SHP77 treated with DMSO at 0.1 percent for 48 hours (cell line): ENCODE results near the gene COL26A1.

ENCODE experiments used
- DNase-seq: peaks from one replicate; lab custom pipeline; 2025; lab: John Stamatoyannopoulos, UW

The COL26A1 gene

DNA sequence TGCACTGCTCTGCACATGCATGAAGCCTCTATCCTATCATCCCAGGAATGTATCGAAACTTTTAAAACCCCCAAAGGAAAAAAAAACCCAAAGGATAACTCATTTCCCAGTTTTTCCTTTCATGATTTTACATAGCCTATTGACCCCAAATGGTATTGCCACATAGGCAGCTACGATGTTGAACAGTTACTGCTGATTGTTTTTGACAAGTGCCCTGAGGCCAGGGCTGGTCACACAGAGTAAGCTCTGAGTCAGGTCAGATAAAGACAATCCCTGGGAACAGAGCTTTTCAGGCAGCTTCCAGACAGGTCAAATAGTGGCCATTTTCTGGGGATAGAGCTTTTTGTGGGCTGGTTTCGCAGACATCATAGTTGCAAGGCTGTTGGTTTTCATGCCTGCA is 214.3 kb downstream of the COL26A1 start:
- DNase-seq: no peak

DNA sequence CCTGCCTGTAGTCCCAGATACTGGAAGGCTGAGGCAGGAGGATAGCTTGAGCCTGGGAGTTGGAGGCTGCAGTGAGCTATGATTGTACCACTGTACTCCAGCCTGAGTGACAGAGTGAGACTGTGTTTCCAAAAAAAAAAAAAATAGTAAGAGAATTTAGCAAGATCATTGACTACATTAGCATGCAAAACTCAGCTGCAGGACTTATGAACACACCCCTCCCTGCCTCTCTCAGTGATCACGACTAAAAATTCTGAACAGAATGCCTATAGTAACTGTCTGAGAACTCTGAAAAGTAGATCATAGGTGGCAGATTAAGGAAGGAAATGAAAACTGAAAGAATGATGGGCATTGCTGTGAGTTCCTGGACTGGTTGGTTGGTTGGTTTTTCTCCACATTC is 215.9 kb downstream of the COL26A1 start:
- DNase-seq: no peak

GRCh38 chr7:101580596-101580995 is 217.9 kb downstream of the COL26A1 start:
- DNase-seq: no peak

GRCh38 chr7:101581891-101582290 is 219.2 kb downstream of the COL26A1 start:
- no peak for DNase-seq

DNA sequence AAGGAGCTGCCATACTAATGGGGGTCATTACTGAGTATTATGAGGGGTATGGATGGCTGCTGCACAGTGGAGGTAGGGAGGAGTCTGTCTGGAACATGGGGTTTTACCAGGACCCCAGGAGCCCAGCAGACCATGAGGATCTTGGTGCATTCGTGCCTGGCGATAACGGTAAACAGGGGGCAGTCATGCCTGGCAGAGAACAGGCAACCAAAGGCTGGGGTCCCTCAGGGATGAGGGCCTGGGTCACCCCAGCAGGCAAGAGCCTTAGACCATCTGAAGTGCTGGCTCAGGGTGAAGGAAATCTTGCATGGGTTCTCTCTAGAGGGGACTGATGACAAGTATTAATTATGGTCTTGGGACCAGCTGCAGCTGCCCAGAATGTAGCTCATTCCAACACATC is 220.3 kb downstream of the COL26A1 start:
- DNase-seq: no peak

DNA sequence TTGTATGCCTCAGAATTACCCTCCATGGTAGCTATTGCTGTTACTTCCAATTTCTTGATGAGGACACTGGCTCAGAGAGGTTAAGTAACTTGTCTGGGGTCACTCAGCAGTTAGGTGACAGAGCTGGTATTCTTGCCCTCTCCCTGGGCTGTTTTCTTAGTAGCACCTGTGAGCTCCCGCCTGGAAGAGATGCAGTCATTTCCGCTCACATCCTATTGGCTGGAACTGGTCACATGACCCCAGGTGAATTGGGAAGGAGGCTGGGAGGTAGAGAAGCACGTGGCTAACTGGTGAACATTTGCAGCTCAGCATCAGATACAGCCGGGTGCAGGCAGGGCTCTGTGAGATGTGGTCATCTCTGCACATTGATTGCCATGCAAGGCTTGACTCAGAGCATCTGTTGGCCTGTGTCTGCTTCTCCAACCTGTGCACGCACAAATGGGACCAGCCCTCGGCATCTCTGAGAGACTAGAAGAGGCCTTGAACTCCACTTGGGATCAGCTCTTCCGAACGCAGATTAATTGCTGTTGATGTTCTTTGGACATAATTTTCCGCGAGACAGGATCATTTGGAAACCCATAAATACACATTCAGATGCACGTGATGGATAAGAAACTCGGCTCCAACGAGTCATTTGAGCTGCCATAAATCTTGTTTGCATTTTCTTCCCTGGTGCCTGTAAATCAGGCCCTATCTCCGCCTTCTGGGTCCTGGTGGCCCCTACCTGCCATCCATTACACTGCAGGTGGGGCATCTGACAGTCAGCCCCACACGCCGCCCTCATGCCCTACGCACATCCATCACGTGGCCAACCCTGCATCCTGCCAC is 223.6 kb downstream of the COL26A1 start:
- DNase-seq: no peak

- DNase-seq: no peak
These were observed 224.4 kb downstream of the COL26A1 start for GRCh38 chr7:101586906-101587677.

GRCh38 chr7:101588131-101588935 is 225.7 kb downstream of the COL26A1 start:
- no peak for DNase-seq

GRCh38 chr7:101589052-101589451 is 226.4 kb downstream of the COL26A1 start:
- no peak for DNase-seq

DNA sequence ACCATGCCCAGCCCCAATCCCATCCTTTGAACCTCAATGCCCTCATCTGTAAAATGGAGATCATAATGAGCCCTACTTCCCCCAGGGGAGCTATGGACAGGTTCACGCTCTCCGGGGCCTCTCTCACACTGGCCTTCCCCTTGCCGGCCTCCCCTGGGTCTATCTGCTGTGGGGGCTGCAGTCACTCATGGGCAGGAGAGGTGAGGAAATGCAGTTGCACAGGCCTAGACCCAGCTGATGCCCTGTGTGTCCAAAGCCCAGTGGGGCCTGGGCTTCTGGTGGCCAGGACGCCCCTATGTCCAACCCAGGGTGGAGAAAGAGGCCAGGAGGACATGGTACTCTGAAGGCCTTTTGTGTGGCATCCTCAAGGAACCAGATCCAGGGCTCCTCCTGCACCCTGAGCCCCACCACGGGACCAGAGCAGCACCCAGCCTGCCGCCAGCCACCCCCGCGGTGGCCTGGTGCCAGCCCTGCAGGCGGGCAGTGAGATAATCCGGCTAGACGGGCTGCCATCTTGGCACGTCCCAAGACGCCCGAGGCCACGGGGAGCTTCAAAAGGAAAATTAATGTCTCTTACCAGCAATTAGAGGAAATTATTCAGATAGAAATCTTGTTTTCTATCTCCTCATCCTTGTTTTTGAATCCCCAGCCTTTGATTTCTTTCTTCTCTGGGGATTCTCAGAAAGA is 227.4 kb downstream of the COL26A1 start:
- DNase-seq: no peak

- DNase-seq: no peak
These were observed 228.2 kb downstream of the COL26A1 start for GRCh38 chr7:101590663-101591435.

GRCh38 chr7:101591504-101591903 is 228.8 kb downstream of the COL26A1 start:
- no peak for DNase-seq

GRCh38 chr7:101593556-101593955 is 230.9 kb downstream of the COL26A1 start:
- no peak for DNase-seq

DNA sequence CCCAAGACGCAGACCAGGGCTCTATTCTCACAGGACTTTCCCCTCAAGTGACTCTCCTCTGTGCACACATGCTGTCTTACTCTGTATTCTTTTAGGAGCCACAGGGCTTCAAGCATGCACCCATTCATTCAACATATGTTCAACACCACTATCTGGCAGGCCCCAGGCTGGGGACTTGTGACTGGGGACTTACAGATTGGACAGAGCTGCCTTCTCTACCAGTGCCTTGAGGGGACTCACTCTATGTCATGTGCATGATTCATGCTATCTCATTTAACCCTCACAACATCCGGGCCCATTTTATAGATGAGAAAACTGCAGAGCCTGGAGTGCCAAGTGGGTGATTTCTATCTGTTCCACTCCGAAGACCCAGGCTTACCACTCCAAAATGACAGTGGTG is 232.1 kb downstream of the COL26A1 start:
- DNase-seq: no peak

DNA sequence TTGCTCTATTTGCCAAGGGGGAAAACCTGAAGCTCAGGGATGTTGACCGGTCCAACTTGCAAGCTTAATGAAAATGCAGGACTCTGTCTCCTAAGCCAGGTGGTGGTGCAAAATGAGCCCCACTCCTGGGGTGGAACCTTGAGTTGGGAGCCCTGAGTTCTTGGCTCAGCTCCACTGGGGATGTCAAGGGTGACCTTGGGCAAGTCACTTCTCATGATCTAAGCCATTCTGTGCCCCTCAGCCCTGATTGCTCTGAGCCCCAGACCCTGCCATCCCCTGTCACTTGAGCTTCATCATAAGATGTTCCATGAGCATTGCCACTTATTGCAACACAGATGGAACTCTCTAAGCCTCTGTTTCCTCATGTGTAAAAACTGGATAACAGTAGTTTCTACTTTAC is 232.6 kb downstream of the COL26A1 start:
- no peak for DNase-seq

- no peak for DNase-seq
These were observed 233.3 kb downstream of the COL26A1 start for GRCh38 chr7:101595766-101596537.

- no peak for DNase-seq
These were observed 234.2 kb downstream of the COL26A1 start for GRCh38 chr7:101596898-101597297.

GRCh38 chr7:101597941-101598340 is 235.3 kb downstream of the COL26A1 start:
- no peak for DNase-seq

DNA sequence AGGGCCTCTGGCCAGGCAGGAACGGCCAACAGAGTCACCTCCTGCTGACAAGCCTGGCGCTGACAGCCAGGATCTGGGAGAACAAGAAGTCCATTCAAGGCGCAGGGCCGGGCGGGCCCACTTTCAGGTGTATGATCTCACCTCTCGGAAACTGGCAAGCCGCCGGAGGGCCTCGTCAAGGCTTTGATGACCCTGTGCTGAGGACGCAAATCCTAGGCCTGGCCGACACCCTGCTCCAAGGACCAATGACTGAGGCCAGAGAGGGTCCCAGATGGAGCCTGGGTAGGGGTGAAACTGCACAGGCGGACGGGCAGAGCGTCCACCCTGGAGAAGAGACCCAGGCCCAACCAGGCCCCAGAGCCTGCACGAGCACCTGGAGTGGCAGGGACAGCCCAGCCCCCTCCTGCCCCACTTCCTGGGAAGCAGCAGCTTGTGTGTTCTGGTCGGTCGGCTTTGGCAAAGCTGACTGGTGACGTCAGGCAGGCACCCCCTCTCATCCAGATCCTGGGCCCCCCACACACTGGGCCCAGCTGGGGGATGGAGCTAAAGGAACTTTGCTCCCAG is 235.8 kb downstream of the COL26A1 start:
- no peak for DNase-seq
